Heart right ventricle (tissue), 16 donors: Measurements from ENCODE around the gene PSMC3. TPM values are rescaled to one million over a fixed set of nuclear protein-coding genes. Genes with fewer than 3 reads are reported as not detected.

Experiments
- ATAC-seq, 8 donors: fragments of 200-7000 bp; cut with Tn5 transposase; one replicate each; pipeline ENCODE4 v1.9.1; 2020; ENCODE audit warnings: mild to moderate bottlenecking in 8 of 8, moderate library complexity in 8 of 8, moderate number of reproducible peaks in 1 of 8
- DNase-seq, 2 donors: peaks; one replicate each; pipeline ENCODE4 v3.0.0-alpha.2; 2020
- H3K27ac ChIP-seq, 10 donors: fragments of 200-600 bp; sonication (generic) in 2 of 10; one replicate each; pipeline versions ENCODE4 v1.5.0 to v1.8.0; 2020 to 2022; ENCODE audit warnings: mild to moderate bottlenecking in 3 of 10
- H3K27me3 ChIP-seq, 7 donors: fragments of 200-600 bp; one replicate each; pipeline ENCODE4 v1.8.0; 2021 to 2022; ENCODE audit warnings: mild to moderate bottlenecking in 2 of 7
- H3K36me3 ChIP-seq, 9 donors: fragments of 200-600 bp; sonication (generic) in 1 of 9; one replicate each; pipeline versions ENCODE4 v1.5.0 to v1.8.0; 2020 to 2022; ENCODE audit warnings: mild to moderate bottlenecking in 2 of 9
- H3K4me1 ChIP-seq, 9 donors: fragments of 200-600 bp; sonication (generic) in 1 of 9; one replicate each; pipeline versions ENCODE4 v1.5.0 to v1.8.0; 2020 to 2022; ENCODE audit warnings: mild to moderate bottlenecking in 4 of 9
- H3K4me3 ChIP-seq, 10 donors: fragments of 200-600 bp; sonication (generic) in 2 of 10; one replicate each; pipeline versions ENCODE4 v1.5.0 to v1.8.0; 2020 to 2022; ENCODE audit warnings: mild to moderate bottlenecking in 7 of 10, moderate library complexity in 2 of 10
- H3K9me3 ChIP-seq, 11 donors: fragments of 200-600 bp in 10 of 11; sonication (generic) in 2 of 11; one replicate each; pipeline versions ENCODE4 v1.5.0 to v1.8.0; 2013 to 2022; ENCODE audit warnings: mild to moderate bottlenecking in 2 of 11, control low read depth in 1 of 11, moderate library complexity in 1 of 11
- WGBS, 2 donors: extraction: QIAGEN DNeasy Blood & Tissue Kit; methylation state at CpG; one replicate each; pipeline ENCODE4 v1.1.7; 2013; ENCODE audit warnings: inconsistent platforms in 1 of 2; 5-methylcytosine and 5-hydroxymethylcytosine counted together
- intact Hi-C, 10 donors: fragments of 100-400 bp; cut with DNase I; formaldehyde crosslinking; loops; one replicate each; pipeline versions ENCODE4 v1.11.1 to v1.14.2; 2022
- polyA plus RNA-seq, 2 donors: library from polyadenylated mRNA; stranded (reverse); fragments of 200-250 nt; gene quantifications; one replicate each; pipeline ENCODE4 v1.2.3, GENCODE V29; 2013
- total RNA-seq, 10 donors: library from RNA; stranded (reverse); fragmentation: NEBNext Ultra II Directional in 3 of 10; extraction: Animal tissue kit (Norgen Biotek cat#: 25700) in 3 of 10; gene quantifications; one replicate each; pipeline versions ENCODE4 v1.2.1 to v1.2.4, GENCODE V29; 2021 to 2023
- TF ChIP-seq, protein P1 (sequence below), 9 donors: fragments of 200-600 bp; sonication (generic) in 2 of 9; IDR thresholded peaks; one replicate each; pipeline versions ENCODE4 v1.5.0 to v1.8.0; 2021 to 2022; ENCODE audit warnings: antibody characterized with exemption in 9 of 9, mild to moderate bottlenecking in 5 of 9, moderate library complexity in 1 of 9
- donor health status: Arrhythmogenic right ventricular cardiomyopathy.
- donor health status: ischemic (EF 13 %, LVEDD 7.1; RV severe dilation, severe dysfunction).
- donor health status: healthy with polysubstance abuse.
- donor health status: DM: no; HTN: yes; CAD: no.
- donor health status: DM: no; HTN: no; CAD: no.
- donor health status: ischemic (EF 25% LVEDD 6.9; RV normal size, moderate dysfunction).
- donor health status: ischemic (EF 25% LVEDD 5.7; RV mildly dilated, moderate dysfunction).
- donor health status: healthy.
- donor health status: DM: yes; HTN: yes; CAD: no.
- donor health status: Ischemic cardiomyopathy.
- donor health status: ischemic (EF 35%, LVEDD 5.7; RV mildly dilated, moderate dysfunction).
- donor health status: nonischemic (EF 11% LVEDD 7.7; RV severe dilation, severe dysfunction).
- donor health status: DM: yes; HTN: yes; CAD: no.
- donor health status: PGD.
- donor health status: ischemic (EF 29% LVEDD 5.4; RV normal size, mild dysfunction).
- donor health status: nonischemic (EF 23%, LVEDD 6.1; RV moderate dilation, normal function).

Gene PSMC3
- total and polyA plus RNA-seq, 12 donors: 129 to 272 (median 148) TPM

DNA sequence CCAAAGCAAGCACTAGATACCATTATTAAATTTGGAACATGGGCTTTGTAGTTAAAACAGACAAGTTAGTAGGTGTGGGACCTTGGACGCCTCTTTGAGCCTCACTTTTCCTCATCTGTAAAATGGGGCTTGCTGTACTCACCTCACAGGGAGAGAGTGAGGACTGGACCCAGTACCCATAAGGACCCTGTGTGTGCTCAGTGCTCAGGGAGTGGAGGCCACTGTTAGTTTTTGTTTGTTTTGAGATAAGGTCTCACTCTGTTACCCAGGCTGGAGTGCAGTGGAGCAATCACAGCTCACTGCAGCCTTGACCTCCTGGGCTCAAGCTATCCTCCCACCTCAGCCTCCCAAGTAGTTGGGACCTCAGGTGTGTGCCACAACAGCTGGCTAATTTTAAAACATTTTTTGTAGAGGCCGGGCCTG is 13.8 kb upstream of the PSMC3 start:
- H3K4me1 ChIP-seq: peaks cover 0 to 27% (median 0%) of the 10 kb centered on the region in 9 donors
- 86 to 91% methylated on average over 2 of the region's 2 CpGs for WGBS, 2 donors
- no peak overlapping the region for H3K27ac ChIP-seq
- ATAC-seq (no peak), DNase-seq (no peak)
- H3K27me3 ChIP-seq: no peaks in the 10 kb centered on the region
- H3K36me3 ChIP-seq: no peaks in the 10 kb centered on the region
- H3K9me3 ChIP-seq: peaks cover 0 to 5% (median 0%) of the 10 kb centered on the region in 11 donors
- no peak overlapping the region for H3K4me3 ChIP-seq
- intact Hi-C loops: no loop called here
- TF ChIP-seq, protein P1, sequence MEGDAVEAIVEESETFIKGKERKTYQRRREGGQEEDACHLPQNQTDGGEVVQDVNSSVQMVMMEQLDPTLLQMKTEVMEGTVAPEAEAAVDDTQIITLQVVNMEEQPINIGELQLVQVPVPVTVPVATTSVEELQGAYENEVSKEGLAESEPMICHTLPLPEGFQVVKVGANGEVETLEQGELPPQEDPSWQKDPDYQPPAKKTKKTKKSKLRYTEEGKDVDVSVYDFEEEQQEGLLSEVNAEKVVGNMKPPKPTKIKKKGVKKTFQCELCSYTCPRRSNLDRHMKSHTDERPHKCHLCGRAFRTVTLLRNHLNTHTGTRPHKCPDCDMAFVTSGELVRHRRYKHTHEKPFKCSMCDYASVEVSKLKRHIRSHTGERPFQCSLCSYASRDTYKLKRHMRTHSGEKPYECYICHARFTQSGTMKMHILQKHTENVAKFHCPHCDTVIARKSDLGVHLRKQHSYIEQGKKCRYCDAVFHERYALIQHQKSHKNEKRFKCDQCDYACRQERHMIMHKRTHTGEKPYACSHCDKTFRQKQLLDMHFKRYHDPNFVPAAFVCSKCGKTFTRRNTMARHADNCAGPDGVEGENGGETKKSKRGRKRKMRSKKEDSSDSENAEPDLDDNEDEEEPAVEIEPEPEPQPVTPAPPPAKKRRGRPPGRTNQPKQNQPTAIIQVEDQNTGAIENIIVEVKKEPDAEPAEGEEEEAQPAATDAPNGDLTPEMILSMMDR (IDR thresholded peaks at IDR 0.05): no peak

DNA sequence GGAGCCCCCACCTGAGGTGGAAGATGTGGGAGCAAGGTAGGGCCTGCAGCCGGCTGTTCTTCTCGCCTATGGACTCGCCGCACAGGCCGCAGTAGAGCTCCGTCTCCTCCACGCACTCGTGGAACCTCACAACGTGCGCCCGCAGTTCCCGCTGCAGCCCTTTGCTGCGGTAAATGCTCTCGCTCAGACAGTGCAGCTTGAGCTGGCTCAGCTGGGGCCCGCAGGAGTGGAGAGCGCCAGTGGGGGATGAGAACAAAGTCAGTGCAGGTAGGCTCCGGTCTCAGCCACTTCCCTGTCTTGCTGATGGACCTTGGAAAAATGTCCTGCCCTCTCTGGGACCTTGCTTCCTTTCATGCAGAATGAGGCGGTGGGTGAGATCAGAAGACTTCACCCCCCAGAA is 12.5 kb upstream of the PSMC3 start:
- peaks cover 0 to 5% (median 0%) of the 10 kb centered on the region in 11 donors for H3K9me3 ChIP-seq
- 93 to 94% methylated on average over 18 of the region's 18 CpGs for WGBS, 2 donors
- no peaks in the 10 kb centered on the region for H3K27me3 ChIP-seq
- no peak overlapping the region for H3K4me3 ChIP-seq
- peaks cover 0 to 37% (median 4%) of the 10 kb centered on the region in 9 donors for H3K4me1 ChIP-seq
- H3K36me3 ChIP-seq: no peaks in the 10 kb centered on the region
- DNase-seq (no peak), ATAC-seq (no peak)
- TF ChIP-seq, protein P1 (IDR thresholded peaks at IDR 0.05): no peak
- intact Hi-C loops: no loop called here
- no peak overlapping the region for H3K27ac ChIP-seq

- intact Hi-C loops: no loop called here
- no peak overlapping the region for H3K4me3 ChIP-seq
- peaks cover 0 to 28% (median 4%) of the 10 kb centered on the region in 9 donors for H3K4me1 ChIP-seq
- ATAC-seq: peak; percentile 31 to 82 (median 64)
- H3K36me3 ChIP-seq: no peaks in the 10 kb centered on the region
- H3K27me3 ChIP-seq: no peaks in the 10 kb centered on the region
- WGBS, 2 donors: 42 to 48% methylated on average over 16 of the region's 16 CpGs
- peak; percentile 24 to 62 for DNase-seq
- TF ChIP-seq, protein P1 (IDR thresholded peaks at IDR 0.05): no peak
- peak overlapping the region in 8 of 10 donors; percentile 2 to 62 (median 48) for H3K27ac ChIP-seq
- H3K9me3 ChIP-seq: peaks cover 0 to 5% (median 0%) of the 10 kb centered on the region in 11 donors
These were observed 11.6 kb upstream of the PSMC3 start for GRCh38 chr11:47437746-47438418.

DNA sequence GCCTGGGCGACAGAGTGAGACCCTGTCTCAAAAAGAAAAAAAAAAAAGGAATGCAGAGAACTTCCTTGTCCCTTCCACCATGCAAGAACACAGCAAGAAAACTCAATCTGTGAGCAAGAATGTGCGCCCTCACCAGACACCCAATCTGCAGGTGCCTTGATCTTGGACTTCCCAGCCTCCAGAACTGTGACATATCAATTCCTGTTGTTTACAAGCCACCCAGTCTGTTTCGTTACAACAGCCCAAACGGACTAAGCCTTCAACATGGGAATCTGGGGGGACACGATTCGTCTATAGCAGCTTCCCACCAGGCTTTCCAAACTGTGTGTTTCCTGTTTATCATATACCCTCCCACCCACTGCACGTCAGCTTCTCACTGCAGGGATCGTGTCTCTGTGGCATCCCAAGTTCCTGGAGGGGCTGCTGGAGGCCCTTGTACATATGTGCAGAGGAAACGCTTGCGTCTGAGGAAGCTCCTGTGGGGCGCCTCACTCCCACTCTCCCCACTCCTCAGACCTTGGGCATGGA is 11.0 kb upstream of the PSMC3 start:
- H3K27ac ChIP-seq: peak overlapping the region in 8 of 10 donors; percentile 2 to 62 (median 48)
- H3K4me3 ChIP-seq: no peak overlapping the region
- TF ChIP-seq, protein P1 (IDR thresholded peaks at IDR 0.05): no peak
- ATAC-seq (peak in 1 of 8 donors; percentile 4), DNase-seq (no peak)
- no peaks in the 10 kb centered on the region for H3K27me3 ChIP-seq
- H3K4me1 ChIP-seq: peaks cover 0 to 22% (median 4%) of the 10 kb centered on the region in 9 donors
- H3K36me3 ChIP-seq: no peaks in the 10 kb centered on the region
- H3K9me3 ChIP-seq: peaks cover 0 to 5% (median 0%) of the 10 kb centered on the region in 11 donors
- WGBS, 2 donors: 77 to 78% methylated on average over 11 of the region's 11 CpGs
- intact Hi-C loops: no loop called here
